ENCODE data around the gene YAP1.

DNA sequence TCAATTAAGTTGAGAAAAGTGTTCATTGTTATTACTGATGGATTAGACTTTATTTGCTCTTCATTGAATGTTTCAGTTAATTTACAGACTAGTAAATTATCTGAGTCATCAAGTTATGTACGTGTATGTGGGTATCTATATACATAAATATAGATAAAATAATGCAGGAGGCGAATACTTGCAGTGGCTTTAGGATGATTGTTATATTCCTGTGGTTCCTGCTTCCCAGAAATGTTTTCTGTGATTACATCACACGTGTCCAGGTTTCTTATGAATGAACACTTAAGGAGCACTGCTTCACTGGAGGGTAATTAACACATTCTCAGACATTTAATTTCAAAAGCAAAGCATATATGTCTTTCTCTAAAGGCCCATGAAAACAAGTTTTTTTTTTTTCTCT is 28.4 kb downstream of the YAP1 start:
- TF ChIP-seq, protein P1, sequence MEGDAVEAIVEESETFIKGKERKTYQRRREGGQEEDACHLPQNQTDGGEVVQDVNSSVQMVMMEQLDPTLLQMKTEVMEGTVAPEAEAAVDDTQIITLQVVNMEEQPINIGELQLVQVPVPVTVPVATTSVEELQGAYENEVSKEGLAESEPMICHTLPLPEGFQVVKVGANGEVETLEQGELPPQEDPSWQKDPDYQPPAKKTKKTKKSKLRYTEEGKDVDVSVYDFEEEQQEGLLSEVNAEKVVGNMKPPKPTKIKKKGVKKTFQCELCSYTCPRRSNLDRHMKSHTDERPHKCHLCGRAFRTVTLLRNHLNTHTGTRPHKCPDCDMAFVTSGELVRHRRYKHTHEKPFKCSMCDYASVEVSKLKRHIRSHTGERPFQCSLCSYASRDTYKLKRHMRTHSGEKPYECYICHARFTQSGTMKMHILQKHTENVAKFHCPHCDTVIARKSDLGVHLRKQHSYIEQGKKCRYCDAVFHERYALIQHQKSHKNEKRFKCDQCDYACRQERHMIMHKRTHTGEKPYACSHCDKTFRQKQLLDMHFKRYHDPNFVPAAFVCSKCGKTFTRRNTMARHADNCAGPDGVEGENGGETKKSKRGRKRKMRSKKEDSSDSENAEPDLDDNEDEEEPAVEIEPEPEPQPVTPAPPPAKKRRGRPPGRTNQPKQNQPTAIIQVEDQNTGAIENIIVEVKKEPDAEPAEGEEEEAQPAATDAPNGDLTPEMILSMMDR (conservative IDR thresholded peaks at IDR 0.05; ENCODE audit: low read depth, low read length), result no peak
- no peak for TF ChIP-seq EZH2 (IDR thresholded peaks at IDR 0.05; ENCODE audit: borderline replicate concordance, low read depth, low read length, poor library complexity, severe bottlenecking)
